Activated CD4-positive, alpha-beta T cell treated with anti-CD3 and anti-CD28 coated beads, Interleukin-2, amount 10 ng/mL, durations not matched to agents 7 days and 5 days (primary cell): Measurements from ENCODE around the gene SYF2. TPM values are rescaled to one million over a fixed set of nuclear protein-coding genes. Genes with fewer than 3 reads are reported as not detected.
"Not testable (repeated sequence)": the region's sequence is repeated elsewhere in the genome, so short reads cannot be mapped to it uniquely, and the experiment has no call there.

ENCODE experiments used
- CTCF ChIA-PET: fragments of 350-600 bp; sonication (Branson Sonifier 250); formaldehyde crosslinking; loops from one replicate; lab custom pipeline; 2021; ENCODE audit warnings: antibody characterized with exemption; lab: Charles Lee
- POLR2A ChIA-PET: fragments of 350-600 bp; sonication (Branson Sonifier 250); formaldehyde crosslinking; loops from one replicate; lab custom pipeline; 2021; ENCODE audit warnings: antibody characterized with exemption; lab: Charles Lee
- DNase-seq: peaks from one replicate; pipeline ENCODE4 v3.0.0-alpha.2; 2020
- H3K27ac Mint-ChIP-seq: one replicate; pipeline ENCODE4 v1.8.0; 2021; ENCODE audit warnings: mild to moderate bottlenecking, moderate library complexity, mixed read lengths
- H3K27me3 Mint-ChIP-seq: one replicate; pipeline ENCODE4 v1.8.0; 2021; ENCODE audit warnings: mixed read lengths
- H3K36me3 Mint-ChIP-seq: one replicate; pipeline ENCODE4 v1.8.0; 2021; ENCODE audit warnings: low read depth, mixed read lengths
- H3K4me1 Mint-ChIP-seq: one replicate; pipeline ENCODE4 v1.8.0; 2021; ENCODE audit warnings: mixed read lengths
- H3K4me3 Mint-ChIP-seq: one replicate; pipeline ENCODE4 v1.8.0; 2021; ENCODE audit warnings: mild to moderate bottlenecking, moderate library complexity, mixed read lengths
- H3K9me3 Mint-ChIP-seq: one replicate; pipeline ENCODE4 v1.8.0; 2021; ENCODE audit warnings: mixed read lengths
- total RNA-seq, 2 experiments: library from RNA; stranded (reverse); gene quantifications; one replicate each; pipeline ENCODE4 v1.2.3, GENCODE V29; 2021

The SYF2 gene
- 10 to 100 TPM; 46.5 to 53.0 TPM for total RNA-seq

- H3K4me1 Mint-ChIP-seq: peaks cover 37% of the 10 kb centered on the region
- CTCF ChIA-PET: interaction anchor here (0.6 to 1.9 kb wide), 5 partner anchors 8 to 210 kb away, joined by 3 to 8 read pairs (median 4); no protein-coding TSS in a partner anchor
- H3K27ac Mint-ChIP-seq: no peak within 1 kb of the TSS
Measured at GRCh38 chr1:25232027-25232865, at the start of gene SYF2. Gene SYF2 (minus strand): TSS chr1:25232502. CDS start chr1:25232467, 35 bp downstream.

DNA sequence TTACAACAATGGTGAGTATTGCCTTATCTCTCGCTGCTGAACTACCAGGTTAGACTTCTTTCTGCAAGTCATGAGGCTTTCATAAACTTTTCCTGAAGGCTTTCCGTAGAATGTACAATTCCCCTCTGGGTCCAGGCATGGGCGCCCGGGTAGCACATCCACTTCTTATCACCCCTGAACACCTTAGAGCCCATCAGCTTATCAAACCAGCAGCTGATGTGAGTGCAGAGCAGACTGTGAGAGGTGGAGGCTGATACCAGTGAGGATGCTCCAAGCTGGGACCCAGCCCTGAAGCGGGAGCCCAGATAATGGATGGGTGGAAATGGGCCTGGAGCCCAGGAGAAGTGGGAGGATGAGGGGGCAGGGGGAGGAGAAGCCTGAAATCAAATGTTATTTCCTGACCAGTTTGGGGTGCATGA, 47.4 kb upstream of the SYF2 start:
- DNase-seq, H3K4me1 Mint-ChIP-seq, H3K36me3 Mint-ChIP-seq, H3K27ac Mint-ChIP-seq, POLR2A ChIA-PET, CTCF ChIA-PET, H3K4me3 Mint-ChIP-seq, H3K27me3 Mint-ChIP-seq, H3K9me3 Mint-ChIP-seq: not testable (repeated sequence)

More at GRCh38 chr1:25232027-25232865, at the start of gene SYF2:
- Mint-ChIP-seq H3K9me3 (no peaks in the 10 kb centered on the region), H3K4me3 (no peak within 1 kb of the TSS), H3K36me3 (peaks cover 29% of the 10 kb centered on the region), H3K27me3 (no peaks in the 10 kb centered on the region)
- peak; percentile 93 for DNase-seq
- POLR2A ChIA-PET: interaction anchor here (0.6 to 2.9 kb wide), 5 partner anchors 9 to 588 kb away, joined by 3 to 23 read pairs (median 3); partner anchors contain the start of genes MTFR1L and RSRP1

GRCh38 chr1:25278790-25279189, 46.5 kb upstream of the SYF2 start:
- H3K4me1 Mint-ChIP-seq, CTCF ChIA-PET, POLR2A ChIA-PET, H3K27ac Mint-ChIP-seq, H3K27me3 Mint-ChIP-seq, H3K9me3 Mint-ChIP-seq, DNase-seq, H3K36me3 Mint-ChIP-seq, H3K4me3 Mint-ChIP-seq: not testable (repeated sequence)

GRCh38 chr1:25278358-25278757, 46.1 kb upstream of the SYF2 start:
- H3K4me3 Mint-ChIP-seq, DNase-seq, H3K9me3 Mint-ChIP-seq, H3K27me3 Mint-ChIP-seq, H3K4me1 Mint-ChIP-seq, H3K27ac Mint-ChIP-seq, POLR2A ChIA-PET, CTCF ChIA-PET, H3K36me3 Mint-ChIP-seq: not testable (repeated sequence)

- H3K4me1 Mint-ChIP-seq, POLR2A ChIA-PET, DNase-seq, CTCF ChIA-PET, H3K27ac Mint-ChIP-seq, H3K27me3 Mint-ChIP-seq, H3K36me3 Mint-ChIP-seq, H3K9me3 Mint-ChIP-seq, H3K4me3 Mint-ChIP-seq: not testable (repeated sequence)
Measured at GRCh38 chr1:25277295-25277694, 45.0 kb upstream of the SYF2 start.

GRCh38 chr1:25275648-25276047, 43.3 kb upstream of the SYF2 start:
- H3K9me3 Mint-ChIP-seq, CTCF ChIA-PET, POLR2A ChIA-PET, H3K27me3 Mint-ChIP-seq, H3K27ac Mint-ChIP-seq, H3K36me3 Mint-ChIP-seq, DNase-seq, H3K4me3 Mint-ChIP-seq, H3K4me1 Mint-ChIP-seq: not testable (repeated sequence)

DNA sequence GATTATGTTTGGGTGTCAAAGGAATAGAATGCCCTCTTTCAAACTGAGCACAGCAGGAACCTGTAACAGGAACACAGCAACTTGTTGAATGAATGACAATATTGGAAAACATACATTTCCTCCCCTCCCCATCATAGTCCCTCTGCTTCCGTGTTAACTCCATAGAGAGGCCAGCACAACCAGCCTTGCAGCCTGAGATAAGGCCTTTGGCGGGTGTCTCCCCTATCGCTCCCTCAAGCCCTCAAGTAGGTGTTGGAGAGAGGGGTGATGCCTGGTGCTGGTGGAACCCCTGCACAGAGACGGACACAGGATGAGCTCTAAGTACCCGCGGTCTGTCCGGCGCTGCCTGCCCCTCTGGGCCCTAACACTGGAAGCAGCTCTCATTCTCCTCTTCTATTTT, 39.9 kb upstream of the SYF2 start, which contains the start of gene RHD:
Gene RHD (plus strand): TSS at position 272 of the 400 bp plus-strand sequence. CDS start 39 bp downstream, at position 311.
- H3K4me3 Mint-ChIP-seq, CTCF ChIA-PET, DNase-seq, H3K9me3 Mint-ChIP-seq, H3K36me3 Mint-ChIP-seq, H3K27me3 Mint-ChIP-seq, H3K27ac Mint-ChIP-seq, POLR2A ChIA-PET: not testable (repeated sequence)
- H3K4me1 Mint-ChIP-seq: peaks cover 10% of the 10 kb centered on the region

- DNase-seq, H3K27me3 Mint-ChIP-seq, POLR2A ChIA-PET, H3K9me3 Mint-ChIP-seq, H3K36me3 Mint-ChIP-seq, CTCF ChIA-PET: not testable (repeated sequence)
- H3K4me1 Mint-ChIP-seq: peaks cover 17% of the 10 kb centered on the region
- H3K27ac Mint-ChIP-seq: peak overlapping the region; percentile 92
- peak overlapping the region; percentile 77 for H3K4me3 Mint-ChIP-seq
Measured at GRCh38 chr1:25268143-25268760, 36.0 kb upstream of the SYF2 start.

GRCh38 chr1:25267288-25268142, 35.2 kb upstream of the SYF2 start:
- peak; percentile 89 for DNase-seq
- Mint-ChIP-seq H3K27ac (peak overlapping the region; percentile 92), H3K4me1 (peaks cover 21% of the 10 kb centered on the region), H3K4me3 (peak overlapping the region; percentile 77)
- H3K27me3 Mint-ChIP-seq, H3K9me3 Mint-ChIP-seq, CTCF ChIA-PET, H3K36me3 Mint-ChIP-seq, POLR2A ChIA-PET: not testable (repeated sequence)

DNA sequence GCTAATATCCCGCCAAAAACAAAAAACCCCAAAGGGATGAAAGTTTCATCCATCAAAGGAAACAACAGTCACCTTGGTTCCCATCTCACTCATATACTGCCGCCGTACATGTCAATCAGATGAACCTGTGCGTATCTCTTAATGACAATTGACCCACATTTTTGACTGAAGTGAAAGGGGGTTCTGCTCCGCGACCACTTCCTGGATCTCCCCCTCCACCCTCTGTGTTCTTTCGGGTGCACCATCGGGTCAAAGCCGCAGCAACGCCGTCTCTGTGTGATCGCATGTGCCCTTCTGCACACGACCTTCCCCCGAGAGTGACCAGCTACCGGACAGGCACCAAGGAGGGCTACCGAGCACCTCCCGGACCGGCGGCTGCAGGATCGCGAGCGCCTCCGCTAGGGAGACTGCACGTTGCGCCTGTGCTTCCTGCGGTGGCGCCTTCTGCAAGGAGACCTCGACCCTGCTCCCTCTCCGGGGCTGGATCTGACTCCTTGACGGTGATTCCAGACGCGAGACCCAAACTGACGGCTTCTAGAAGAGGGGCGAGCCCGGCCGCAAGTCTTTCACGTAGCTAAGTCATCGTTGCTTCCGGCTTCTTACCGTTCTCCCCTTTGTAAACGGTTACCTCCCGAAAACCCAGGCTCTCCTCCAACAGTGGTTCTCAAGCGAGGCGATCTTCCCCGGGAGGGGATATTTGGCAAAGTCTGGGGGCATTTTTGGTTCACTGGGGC, 34.4 kb upstream of the SYF2 start:
- H3K9me3 Mint-ChIP-seq, CTCF ChIA-PET, POLR2A ChIA-PET, H3K36me3 Mint-ChIP-seq, H3K27me3 Mint-ChIP-seq: not testable (repeated sequence)
- peak overlapping the region; percentile 84 for H3K4me3 Mint-ChIP-seq
- peaks cover 21% of the 10 kb centered on the region for H3K4me1 Mint-ChIP-seq
- peak overlapping the region; percentile 86 for H3K27ac Mint-ChIP-seq
- DNase-seq: peak; percentile 31

DNA sequence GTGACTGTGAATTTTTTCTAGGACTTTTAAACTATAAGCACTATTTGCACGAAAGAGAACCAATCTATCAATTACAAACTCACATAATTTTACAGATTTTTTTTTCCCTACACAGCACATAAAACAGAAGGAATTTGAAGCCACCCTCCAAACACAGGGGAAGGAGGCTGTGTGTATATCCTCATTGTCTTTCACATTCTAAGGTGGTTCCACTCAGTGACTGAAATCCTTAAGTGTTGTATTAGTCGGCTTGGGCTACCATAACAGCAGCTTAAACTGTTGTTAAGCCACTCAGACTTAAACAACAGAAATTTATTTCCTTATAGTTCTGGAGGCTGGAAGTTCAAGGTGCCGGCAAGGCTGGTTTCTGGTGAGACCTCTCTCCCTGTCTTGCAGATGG, 28.0 kb upstream of the SYF2 start:
- H3K4me3 Mint-ChIP-seq, CTCF ChIA-PET, DNase-seq, POLR2A ChIA-PET, H3K27ac Mint-ChIP-seq, H3K36me3 Mint-ChIP-seq, H3K9me3 Mint-ChIP-seq, H3K27me3 Mint-ChIP-seq: not testable (repeated sequence)
- peaks cover 12% of the 10 kb centered on the region for H3K4me1 Mint-ChIP-seq

- not testable (repeated sequence) for H3K4me3 Mint-ChIP-seq
Measured at GRCh38 chr1:25259813-25260212, 27.5 kb upstream of the SYF2 start.

More at GRCh38 chr1:25259813-25260212, 27.5 kb upstream of the SYF2 start:
- DNase-seq, H3K9me3 Mint-ChIP-seq, POLR2A ChIA-PET, H3K27me3 Mint-ChIP-seq, H3K36me3 Mint-ChIP-seq, H3K27ac Mint-ChIP-seq, CTCF ChIA-PET: not testable (repeated sequence)
- peaks cover 12% of the 10 kb centered on the region for H3K4me1 Mint-ChIP-seq
